HL-60 (cell line): ENCODE results near the gene STXBP3.

Source experiments
- GABPA ChIP-seq: IDR thresholded peaks from 2 replicates; pipeline ENCODE4 v1.6.1; 2012; ENCODE audit warnings: low read depth
- POLR2AphosphoS5 ChIP-seq: IDR thresholded peaks from 2 replicates; pipeline ENCODE4 v1.6.1; 2012; ENCODE audit warnings: low read depth
- TF ChIP-seq, protein P1 (sequence below): IDR thresholded peaks from one replicate; pipeline ENCODE4 v1.5.1; 2011; ENCODE audit warnings: low read length, control low read depth, inconsistent platforms; ENCODE audit not compliant: insufficient read depth
- TF ChIP-seq, protein P2 (sequence below): IDR thresholded peaks from 2 replicates; pipeline ENCODE4 v1.6.1; 2012; ENCODE audit warnings: low read depth; ENCODE audit not compliant: insufficient replicate concordance

DNA sequence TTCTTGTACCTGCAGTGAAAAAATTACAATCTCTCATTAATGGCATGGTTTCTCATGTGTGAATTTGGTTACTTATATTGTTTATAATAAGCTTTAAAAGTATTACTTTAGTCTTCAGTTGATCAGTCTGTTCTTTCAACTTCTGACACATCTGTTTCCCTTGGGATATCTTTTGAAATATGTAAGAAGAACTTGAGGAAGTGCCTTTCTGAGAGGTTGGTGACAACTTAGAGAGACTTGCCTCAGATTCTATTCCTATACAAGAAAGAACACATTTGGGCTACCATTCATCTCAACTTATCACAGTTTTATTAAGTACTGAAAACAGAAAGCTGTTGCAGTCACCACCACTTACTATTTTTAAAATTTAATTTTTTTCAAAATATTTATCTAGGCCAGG lies 102.3 kb downstream of the STXBP3 start:
- TF ChIP-seq, protein P1, sequence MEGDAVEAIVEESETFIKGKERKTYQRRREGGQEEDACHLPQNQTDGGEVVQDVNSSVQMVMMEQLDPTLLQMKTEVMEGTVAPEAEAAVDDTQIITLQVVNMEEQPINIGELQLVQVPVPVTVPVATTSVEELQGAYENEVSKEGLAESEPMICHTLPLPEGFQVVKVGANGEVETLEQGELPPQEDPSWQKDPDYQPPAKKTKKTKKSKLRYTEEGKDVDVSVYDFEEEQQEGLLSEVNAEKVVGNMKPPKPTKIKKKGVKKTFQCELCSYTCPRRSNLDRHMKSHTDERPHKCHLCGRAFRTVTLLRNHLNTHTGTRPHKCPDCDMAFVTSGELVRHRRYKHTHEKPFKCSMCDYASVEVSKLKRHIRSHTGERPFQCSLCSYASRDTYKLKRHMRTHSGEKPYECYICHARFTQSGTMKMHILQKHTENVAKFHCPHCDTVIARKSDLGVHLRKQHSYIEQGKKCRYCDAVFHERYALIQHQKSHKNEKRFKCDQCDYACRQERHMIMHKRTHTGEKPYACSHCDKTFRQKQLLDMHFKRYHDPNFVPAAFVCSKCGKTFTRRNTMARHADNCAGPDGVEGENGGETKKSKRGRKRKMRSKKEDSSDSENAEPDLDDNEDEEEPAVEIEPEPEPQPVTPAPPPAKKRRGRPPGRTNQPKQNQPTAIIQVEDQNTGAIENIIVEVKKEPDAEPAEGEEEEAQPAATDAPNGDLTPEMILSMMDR = no peak
- TF ChIP-seq, protein P2, sequence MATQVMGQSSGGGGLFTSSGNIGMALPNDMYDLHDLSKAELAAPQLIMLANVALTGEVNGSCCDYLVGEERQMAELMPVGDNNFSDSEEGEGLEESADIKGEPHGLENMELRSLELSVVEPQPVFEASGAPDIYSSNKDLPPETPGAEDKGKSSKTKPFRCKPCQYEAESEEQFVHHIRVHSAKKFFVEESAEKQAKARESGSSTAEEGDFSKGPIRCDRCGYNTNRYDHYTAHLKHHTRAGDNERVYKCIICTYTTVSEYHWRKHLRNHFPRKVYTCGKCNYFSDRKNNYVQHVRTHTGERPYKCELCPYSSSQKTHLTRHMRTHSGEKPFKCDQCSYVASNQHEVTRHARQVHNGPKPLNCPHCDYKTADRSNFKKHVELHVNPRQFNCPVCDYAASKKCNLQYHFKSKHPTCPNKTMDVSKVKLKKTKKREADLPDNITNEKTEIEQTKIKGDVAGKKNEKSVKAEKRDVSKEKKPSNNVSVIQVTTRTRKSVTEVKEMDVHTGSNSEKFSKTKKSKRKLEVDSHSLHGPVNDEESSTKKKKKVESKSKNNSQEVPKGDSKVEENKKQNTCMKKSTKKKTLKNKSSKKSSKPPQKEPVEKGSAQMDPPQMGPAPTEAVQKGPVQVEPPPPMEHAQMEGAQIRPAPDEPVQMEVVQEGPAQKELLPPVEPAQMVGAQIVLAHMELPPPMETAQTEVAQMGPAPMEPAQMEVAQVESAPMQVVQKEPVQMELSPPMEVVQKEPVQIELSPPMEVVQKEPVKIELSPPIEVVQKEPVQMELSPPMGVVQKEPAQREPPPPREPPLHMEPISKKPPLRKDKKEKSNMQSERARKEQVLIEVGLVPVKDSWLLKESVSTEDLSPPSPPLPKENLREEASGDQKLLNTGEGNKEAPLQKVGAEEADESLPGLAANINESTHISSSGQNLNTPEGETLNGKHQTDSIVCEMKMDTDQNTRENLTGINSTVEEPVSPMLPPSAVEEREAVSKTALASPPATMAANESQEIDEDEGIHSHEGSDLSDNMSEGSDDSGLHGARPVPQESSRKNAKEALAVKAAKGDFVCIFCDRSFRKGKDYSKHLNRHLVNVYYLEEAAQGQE = no peak
- no peak for TF ChIP-seq POLR2AphosphoS5
- TF ChIP-seq GABPA = no peak
